Kidney epithelial cell (primary cell): ENCODE results near the gene MACROD2. TPM values are rescaled to one million over a fixed set of nuclear protein-coding genes. Genes with fewer than 3 reads are reported as not detected.

Experiments
- DNase-seq: peaks from one replicate; pipeline ENCODE4 v3.0.0-alpha.2; 2010; ENCODE audit warnings: low read depth
- H3K27me3 ChIP-seq: 2 replicates; pipeline ENCODE4 v1.6.0; 2011; ENCODE audit warnings: low read length; ENCODE audit not compliant: control insufficient read depth, insufficient read depth
- H3K36me3 ChIP-seq: 2 replicates; pipeline ENCODE4 v1.5.1; 2011; ENCODE audit warnings: low read length; ENCODE audit not compliant: control insufficient read depth, insufficient read depth
- H3K4me3 ChIP-seq: 2 replicates; pipeline ENCODE4 v1.5.1; 2011; ENCODE audit warnings: low read depth, mild to moderate bottlenecking, control low read depth, low read length
- total RNA-seq: library from RNA; depleted of rRNA; stranded (reverse); fragments of >200 nt; gene quantifications from 2 replicates; pipeline ENCODE4 v1.2.3, GENCODE V29; 2015
- TF ChIP-seq, protein P1 (sequence below): IDR thresholded peaks from 2 replicates; pipeline ENCODE4 v1.5.1; 2011; ENCODE audit warnings: mild to moderate bottlenecking, moderate library complexity, low read length, control low read depth, inconsistent platforms; ENCODE audit not compliant: insufficient read depth, poor library complexity, severe bottlenecking

MACROD2 gene
- total RNA-seq, 1 donor from 2014 or later = 0.79 TPM

DNA sequence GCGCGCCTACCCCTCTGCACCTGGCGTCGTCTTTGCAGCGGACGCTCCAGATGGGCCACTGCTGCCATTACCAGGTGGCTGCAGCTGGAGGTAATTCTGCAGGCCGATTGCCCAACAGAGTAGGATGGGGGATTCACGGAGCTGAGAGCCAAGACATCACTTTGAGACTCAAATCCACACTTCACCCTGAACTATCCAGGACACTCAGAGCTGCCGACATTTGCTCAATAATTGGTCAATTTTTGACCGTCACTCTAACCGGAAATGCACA lies 1037.0 kb downstream of the MACROD2 start:
- DNase-seq = no peak
- Histone ChIP-seq H3K27me3 (no peaks in the 10 kb centered on the region), H3K4me3 (no peak overlapping the region), H3K36me3 (no peaks in the 10 kb centered on the region)
- TF ChIP-seq, protein P1, sequence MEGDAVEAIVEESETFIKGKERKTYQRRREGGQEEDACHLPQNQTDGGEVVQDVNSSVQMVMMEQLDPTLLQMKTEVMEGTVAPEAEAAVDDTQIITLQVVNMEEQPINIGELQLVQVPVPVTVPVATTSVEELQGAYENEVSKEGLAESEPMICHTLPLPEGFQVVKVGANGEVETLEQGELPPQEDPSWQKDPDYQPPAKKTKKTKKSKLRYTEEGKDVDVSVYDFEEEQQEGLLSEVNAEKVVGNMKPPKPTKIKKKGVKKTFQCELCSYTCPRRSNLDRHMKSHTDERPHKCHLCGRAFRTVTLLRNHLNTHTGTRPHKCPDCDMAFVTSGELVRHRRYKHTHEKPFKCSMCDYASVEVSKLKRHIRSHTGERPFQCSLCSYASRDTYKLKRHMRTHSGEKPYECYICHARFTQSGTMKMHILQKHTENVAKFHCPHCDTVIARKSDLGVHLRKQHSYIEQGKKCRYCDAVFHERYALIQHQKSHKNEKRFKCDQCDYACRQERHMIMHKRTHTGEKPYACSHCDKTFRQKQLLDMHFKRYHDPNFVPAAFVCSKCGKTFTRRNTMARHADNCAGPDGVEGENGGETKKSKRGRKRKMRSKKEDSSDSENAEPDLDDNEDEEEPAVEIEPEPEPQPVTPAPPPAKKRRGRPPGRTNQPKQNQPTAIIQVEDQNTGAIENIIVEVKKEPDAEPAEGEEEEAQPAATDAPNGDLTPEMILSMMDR = no peak

DNA sequence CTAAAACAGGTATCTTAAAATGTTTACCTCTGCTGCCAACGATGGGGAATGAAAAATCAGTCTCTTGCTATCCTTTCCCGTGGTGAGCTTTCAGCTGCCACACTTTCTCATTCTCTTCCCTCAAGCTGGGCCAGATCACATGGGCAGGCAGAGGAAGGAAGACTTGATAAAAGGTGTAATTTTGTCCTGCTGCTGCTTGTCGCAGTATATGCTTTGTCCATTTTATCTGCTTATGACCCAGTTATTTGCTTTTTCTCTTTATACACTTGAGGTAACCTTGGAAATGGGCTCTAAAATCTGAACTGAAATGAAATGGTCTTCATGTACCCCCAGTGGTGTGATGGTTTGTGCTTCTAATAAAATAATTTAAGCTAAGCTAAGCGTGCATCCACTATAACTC lies 1038.0 kb downstream of the MACROD2 start:
- Histone ChIP-seq H3K36me3 (no peaks in the 10 kb centered on the region), H3K4me3 (no peak overlapping the region), H3K27me3 (no peaks in the 10 kb centered on the region)
- TF ChIP-seq, protein P1 = no peak
- DNase-seq = no peak

DNA sequence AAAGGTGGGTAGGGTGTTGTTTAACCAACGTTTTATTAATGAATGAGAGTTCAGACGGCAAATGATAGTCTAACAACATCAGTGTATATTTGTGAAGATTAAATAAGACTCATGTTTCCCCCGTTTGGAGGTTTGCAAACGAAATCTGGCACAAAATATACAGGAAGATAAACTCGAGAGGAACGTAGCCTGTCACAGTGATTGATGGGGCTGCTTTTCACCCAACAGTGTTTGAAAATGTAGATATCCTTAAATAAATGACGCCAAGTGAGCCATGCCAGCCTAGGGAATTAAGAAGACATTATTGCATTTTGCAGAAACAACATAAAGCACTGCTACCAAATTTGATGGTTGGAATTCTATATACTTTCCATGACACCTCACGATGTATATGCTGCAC lies 1038.6 kb downstream of the MACROD2 start:
- DNase-seq = no peak
- Histone ChIP-seq H3K4me3 (no peak overlapping the region), H3K36me3 (no peaks in the 10 kb centered on the region), H3K27me3 (no peaks in the 10 kb centered on the region)
- TF ChIP-seq, protein P1 = no peak

DNA sequence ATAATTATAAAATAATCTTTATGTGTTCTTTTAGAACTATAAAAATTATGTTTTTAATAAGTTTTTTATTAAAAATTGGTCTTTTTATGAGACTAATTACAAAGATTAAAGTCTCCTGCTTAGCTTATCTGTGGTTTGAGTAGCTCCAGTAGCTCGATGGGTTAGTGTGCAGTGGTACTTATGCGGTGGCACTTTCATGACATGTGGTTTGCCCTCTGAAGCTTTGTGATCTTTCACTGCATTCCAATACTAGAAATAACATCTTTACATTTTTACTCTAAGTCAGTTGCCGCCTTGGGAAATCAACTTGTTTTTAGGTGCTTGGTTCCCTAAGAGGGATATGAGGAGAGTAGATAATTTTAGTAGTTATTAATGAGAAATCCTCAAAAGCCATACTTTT lies 1041.6 kb downstream of the MACROD2 start:
- no peak for DNase-seq
- no peaks in the 10 kb centered on the region for H3K27me3 ChIP-seq
- TF ChIP-seq, protein P1 = no peak
- H3K4me3 ChIP-seq = no peak overlapping the region
- H3K36me3 ChIP-seq = no peaks in the 10 kb centered on the region

DNA sequence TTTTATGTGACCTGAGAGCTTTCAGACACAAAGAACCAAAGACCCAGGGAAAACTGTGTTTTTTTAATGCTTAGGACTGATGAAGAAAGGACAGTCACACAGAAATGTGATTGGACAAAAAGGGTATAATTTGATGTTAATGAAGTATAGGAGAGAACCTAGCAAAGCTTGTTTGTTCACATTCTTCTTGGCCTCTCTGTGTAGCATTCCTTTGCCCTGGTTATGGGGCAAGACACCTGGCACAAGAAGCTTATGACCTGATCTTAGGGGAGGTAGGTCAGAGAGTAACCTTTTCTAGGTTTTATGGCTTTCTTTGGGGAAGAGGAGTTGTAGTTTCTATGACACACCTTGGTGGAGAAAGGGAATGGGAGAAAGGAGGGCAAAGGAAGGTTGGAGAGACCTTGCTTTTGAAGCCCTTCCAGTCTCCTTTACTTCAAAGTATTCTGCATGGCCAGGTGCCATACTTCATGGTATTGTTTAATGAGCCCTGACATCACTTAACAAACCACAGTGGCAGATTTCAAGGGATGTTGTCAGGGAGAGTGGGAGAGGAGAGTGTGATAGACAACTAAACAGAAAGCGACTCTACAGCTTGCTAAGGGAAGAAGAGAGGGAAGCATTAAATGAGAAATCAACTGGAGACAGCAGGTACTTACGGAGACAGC lies 1043.9 kb downstream of the MACROD2 start:
- Histone ChIP-seq H3K27me3 (no peaks in the 10 kb centered on the region), H3K4me3 (no peak overlapping the region), H3K36me3 (no peaks in the 10 kb centered on the region)
- DNase-seq = peak; percentile 53
- TF ChIP-seq, protein P1 = no peak

DNA sequence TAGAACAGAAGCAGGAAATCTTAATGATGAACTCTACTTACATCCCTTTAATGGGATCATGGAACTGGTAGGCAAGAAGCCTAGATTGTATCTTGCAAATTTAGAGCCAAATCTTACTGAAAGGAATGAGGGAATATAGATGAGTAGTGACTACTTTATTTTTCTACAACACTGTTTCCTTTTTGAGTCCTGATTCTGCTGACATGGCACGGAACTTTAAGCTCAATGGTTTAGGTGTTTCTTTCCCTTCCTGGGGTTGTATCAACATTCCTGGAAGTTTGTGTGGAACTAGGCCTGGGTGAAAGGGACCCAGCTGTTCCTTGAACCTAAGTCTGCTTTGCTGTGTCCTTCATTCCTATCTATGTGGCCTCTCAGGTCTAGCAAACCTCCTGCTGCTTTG lies 1047.4 kb downstream of the MACROD2 start:
- Histone ChIP-seq H3K27me3 (no peaks in the 10 kb centered on the region), H3K36me3 (no peaks in the 10 kb centered on the region), H3K4me3 (no peak overlapping the region)
- DNase-seq = no peak
- TF ChIP-seq, protein P1 = no peak
